K562 (cell line): Measurements from ENCODE around the gene BAZ2A. TPM values are rescaled to one million over a fixed set of nuclear protein-coding genes. Genes with fewer than 3 reads are reported as not detected.

Source experiments
- ATAC-seq: fragments of 200-7000 bp; cut with Tn5 transposase; 3 replicates; pipeline ENCODE4 v1.9.1; 2020; ENCODE audit warnings: moderate library complexity
- BruUV-seq: library from RNA; stranded (reverse); fragments of 400-500 nt; replicated peaks from 2 replicates; lab custom pipeline; 2021; lab: Mats Ljungman, UMichigan
- CTCF ChIA-PET: fragments of 300-600 bp; formaldehyde crosslinking; extraction: SDS; loops from one replicate; lab custom pipeline; 2021; ENCODE audit warnings: low intra/inter-chr PET ratio; lab: Yijun Ruan, JAX
- POLR2A ChIA-PET: fragments of 300-600, 350-650 bp; sonication (Branson Sonifier 250); formaldehyde crosslinking; extraction: SDS; loops from one replicate; lab custom pipeline; 2021; ENCODE audit warnings: antibody characterized with exemption, inconsistent platforms; lab: Yijun Ruan, JAX
- DNase-seq, 4 experiments: peaks; one replicate each; pipeline versions ENCODE4 v3.0.0 to v3.0.0-alpha.2; 2011 to 2018; ENCODE audit warnings: low spot score in 3 of 4, mixed read lengths in 3 of 4; ENCODE audit errors: extremely low read depth in 1 of 4
- FAIRE-seq: peaks from 2 replicates; lab custom pipeline; 2011; peaks lifted over from hg19 to GRCh38; lab: Jason Lieb, UNC
- H2AFZ ChIP-seq: 2 replicates; pipeline ENCODE4 v1.6.0; 2011; ENCODE audit warnings: low read depth, low read length, control low read depth, inconsistent platforms
- H3K27ac ChIP-seq: fragments of 200-600 bp; 3 replicates; pipeline ENCODE4 v1.8.0; 2011; ENCODE audit warnings: low read depth, mild to moderate bottlenecking, control low read depth, inconsistent platforms, low read length, moderate library complexity, mixed read lengths; ENCODE audit errors: extremely low read depth
- H3K27me3 ChIP-seq, 2 experiments: fragments of 300-600 bp in 1 of 2; 2 replicates in 1 of 2; 3 replicates in 1 of 2; pipeline versions ENCODE4 v1.6.0 to v1.8.0; 2011; ENCODE audit warnings: inconsistent platforms in 2 of 2, low read length in 2 of 2, mild to moderate bottlenecking in 1 of 2, mixed read lengths in 1 of 2, moderate library complexity in 1 of 2; ENCODE audit not compliant: control insufficient read depth in 2 of 2, insufficient read depth in 2 of 2
- H3K36me3 ChIP-seq: fragments of 300-600 bp; 3 replicates; pipeline ENCODE4 v1.8.0; 2011; ENCODE audit warnings: mild to moderate bottlenecking, low read length, inconsistent platforms; ENCODE audit not compliant: control insufficient read depth, insufficient read depth
- H3K4me1 ChIP-seq, 2 experiments: fragments of 200-600 bp in 1 of 2; replicated peaks in 1 of 2; 2 replicates in 1 of 2; 3 replicates in 1 of 2; pipeline versions ENCODE4 v1.5.1 to v1.8.0; 2011; ENCODE audit warnings: inconsistent platforms in 2 of 2, low read length in 2 of 2, mild to moderate bottlenecking in 1 of 2, mixed read lengths in 1 of 2, moderate library complexity in 1 of 2; ENCODE audit not compliant: control insufficient read depth in 2 of 2, insufficient read depth in 2 of 2
- H3K4me2 ChIP-seq: 2 replicates; pipeline ENCODE4 v1.6.1; 2011; ENCODE audit warnings: low read length, control low read depth, inconsistent platforms, mixed read lengths; ENCODE audit not compliant: insufficient read depth
- H3K4me3 ChIP-seq: fragments of 200-600 bp; sonication (generic), shearing (Covaris generic); 2 replicates; pipeline ENCODE4 v1.5.1; 2016; ENCODE audit warnings: control low read depth, inconsistent platforms
- H3K79me2 ChIP-seq: fragments of 200-600 bp; 3 replicates; pipeline ENCODE4 v1.8.0; 2011; ENCODE audit warnings: low read length, inconsistent platforms; ENCODE audit not compliant: control insufficient read depth, insufficient read depth
- H3K9ac ChIP-seq, 2 experiments: 2 replicates each; pipeline versions ENCODE4 v1.6.0 to v1.6.1; 2011; ENCODE audit warnings: low read depth in 2 of 2, low read length in 2 of 2, control low read depth in 1 of 2, inconsistent platforms in 1 of 2, mild to moderate bottlenecking in 1 of 2, mixed read lengths in 1 of 2; ENCODE audit not compliant: insufficient read depth in 1 of 2
- H3K9me1 ChIP-seq: one replicate; pipeline ENCODE4 v1.6.0; 2011; ENCODE audit warnings: inconsistent platforms, mild to moderate bottlenecking, low read length, moderate library complexity; ENCODE audit not compliant: control insufficient read depth, insufficient read depth
- H3K9me3 ChIP-seq: replicated peaks from 2 replicates; pipeline ENCODE4 v1.5.1; 2011; ENCODE audit warnings: low read depth, low read length, inconsistent platforms; ENCODE audit not compliant: control insufficient read depth, insufficient read depth
- H4K20me1 ChIP-seq: replicated peaks from 2 replicates; pipeline ENCODE4 v1.6.1; 2011; ENCODE audit warnings: low read length, inconsistent platforms, mixed read lengths; ENCODE audit not compliant: control insufficient read depth, insufficient read depth
- ZNF316 ChIP-seq: fragments of 450-650 bp; IDR thresholded peaks from 2 replicates; pipeline ENCODE4 v1.6.1; 2016
- WGBS: fragments of 100-300 bp; shearing (Covaris generic); methylation state at CpG from one replicate; pipeline ENCODE4 v1.1.6; 2016; ENCODE audit warnings: low coverage, mixed read lengths; ENCODE audit not compliant: insufficient coverage; ENCODE audit errors: missing lambda C conversion rate; 5-methylcytosine and 5-hydroxymethylcytosine counted together
- in situ Hi-C: fragments of 300-500 bp; cut with MboI; formaldehyde crosslinking; loops from 4 replicates; pipeline ENCODE4 v1.15.0; 2018; ENCODE audit warnings: inconsistent platforms, mixed read lengths
- intact Hi-C: fragments of 100-400 bp; cut with micrococcal nuclease; formaldehyde crosslinking; loops from 2 replicates; pipeline ENCODE4 v1.14.2; 2022
- polyA plus RNA-seq, 8 experiments: library from polyadenylated mRNA; depleted of rRNA in 4 of 8; stranded (reverse) in 5 of 8; unstranded in 3 of 8; fragments of >200 nt; fragmentation: Nextera tagmentation in 2 of 8; fragmentation: Illumina TruSeq in 1 of 8; extraction: Ambion mirVana in 2 of 8; extraction: Trizol in 1 of 8; gene quantifications; 2 replicates each; pipeline versions ENCODE4 v1.2.1 to v1.2.3, GENCODE V29; 2011 to 2014; ENCODE audit warnings: inconsistent platforms in 1 of 8, missing spikeins in 1 of 8
- total RNA-seq, 7 experiments: library from RNA; depleted of rRNA in 6 of 7; stranded (reverse); fragments of >200 nt in 6 of 7; fragmentation: Illumina TruSeq in 2 of 7; extraction: Trizol in 2 of 7; gene quantifications; 2 replicates each; pipeline versions ENCODE4 v1.2.1 to v1.2.3, GENCODE V29; 2011 to 2021; ENCODE audit warnings: low replicate concordance in 1 of 7
- TF ChIP-seq, protein P1 (sequence below): fragments of 250-450 bp; sonication (Bioruptor Pico); IDR thresholded peaks from 2 replicates; pipeline ENCODE4 v1.5.0; 2021; ENCODE audit warnings: mild to moderate bottlenecking, moderate library complexity

The BAZ2A gene
- total and polyA plus RNA-seq, 9 of the 15 experiments (the other 6 are each of a cell fraction or from before 2014, with no cell fraction given) = 4.5 to 86.4 (median 26.2) TPM

DNA sequence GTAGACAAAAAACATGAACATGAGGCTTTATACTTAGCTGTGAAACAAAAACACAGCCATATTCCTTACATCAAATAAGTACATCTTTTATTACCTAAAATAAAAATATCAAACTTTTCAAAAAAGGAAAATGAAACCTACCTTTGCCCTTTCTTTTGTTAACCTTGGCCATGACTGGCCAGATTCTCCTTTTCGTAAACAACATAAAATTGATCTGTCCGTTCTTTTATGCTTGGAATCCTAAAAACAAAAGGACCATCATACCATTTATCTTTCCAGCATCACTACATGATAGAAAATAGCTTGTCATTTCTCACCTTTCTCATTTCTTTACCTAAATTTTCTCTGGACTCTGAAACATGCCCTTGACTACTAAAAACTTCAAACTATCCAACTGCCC lies 41.5 kb upstream of the BAZ2A start:
- 100% methylated on average over 2 of the region's 2 CpGs for WGBS
- peaks cover 11 to 28% of the 10 kb centered on the region in 2 experiments; a peak in 4 of 5 replicates for H3K4me1 ChIP-seq
- ATAC-seq = no peak
- peaks cover 89% of the 10 kb centered on the region for H3K36me3 ChIP-seq
- H3K27ac ChIP-seq = no peak overlapping the region
- BruUV-seq = no TSS peak
- peaks cover 84% of the 10 kb centered on the region for H3K79me2 ChIP-seq
- H3K4me2 ChIP-seq = no peak overlapping the region
- CTCF ChIA-PET = no interaction called here
- H2AFZ ChIP-seq = no peak overlapping the region
- intact Hi-C loops = no loop called here
- in situ Hi-C loops = no loop called here
- H3K9ac ChIP-seq = no peak overlapping the region
- TF ChIP-seq, protein P1, sequence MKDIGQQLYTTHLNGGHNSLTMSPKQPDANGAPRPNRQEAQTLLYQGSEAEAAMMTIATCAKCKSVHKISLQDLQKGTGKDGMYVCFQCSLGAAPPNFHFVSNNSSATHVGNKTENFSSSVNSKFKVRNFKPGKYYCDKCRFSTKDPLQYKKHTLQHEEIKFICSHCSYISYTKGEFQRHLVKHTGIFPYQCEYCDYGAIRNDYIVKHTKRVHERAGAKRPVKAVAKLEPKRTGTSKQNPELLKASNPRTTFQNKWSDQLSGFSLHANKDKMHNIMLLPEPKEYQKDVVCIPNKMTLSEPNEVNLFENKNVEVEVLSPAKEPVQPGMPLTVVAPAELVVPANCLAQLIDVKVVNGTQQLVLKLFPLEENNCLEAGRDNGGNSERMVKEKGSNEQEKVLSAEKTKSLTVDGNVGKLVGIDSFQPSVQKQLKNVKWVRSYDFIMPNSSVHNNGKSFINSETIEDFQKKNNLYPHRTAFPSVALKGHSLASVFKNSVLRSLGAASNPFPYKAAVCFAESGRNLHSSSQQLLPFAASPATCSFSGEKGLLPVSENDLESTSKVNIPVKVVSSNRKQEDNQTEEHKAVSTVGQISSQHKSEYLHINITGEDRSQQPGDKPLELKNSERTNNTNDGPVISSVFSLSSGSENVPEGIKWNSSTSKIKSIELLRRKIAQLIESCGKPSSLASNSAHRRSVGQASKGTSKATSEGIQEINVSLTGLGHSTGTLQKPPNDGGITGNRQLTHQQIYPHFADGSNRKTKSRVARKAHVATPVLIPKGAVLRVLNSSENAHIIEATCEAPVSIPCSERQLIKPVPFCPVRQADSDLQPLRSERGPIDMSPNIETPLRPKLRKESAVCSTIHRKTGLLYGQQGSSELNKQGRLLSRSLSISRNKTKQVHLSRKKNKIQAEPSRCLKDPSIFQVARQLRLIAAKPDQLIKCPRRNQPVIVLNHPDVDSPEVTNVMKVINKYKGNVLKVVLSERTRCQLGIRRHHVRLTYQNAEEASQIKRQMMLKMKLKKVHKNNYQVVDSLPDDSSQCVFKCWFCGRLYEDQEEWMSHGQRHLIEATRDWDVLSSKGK = no peak
- 0 out of 2 replicates have a peak, but pooled peaks have one; percentile 12 for TF ChIP-seq ZNF316
- peaks cover 13% of the 10 kb centered on the region; the same call in 1 of the 2 replicates for H4K20me1 ChIP-seq
- no peaks in the 10 kb centered on the region for H3K9me3 ChIP-seq
- no peaks in the 10 kb centered on the region for H3K9me1 ChIP-seq
- POLR2A ChIA-PET = interaction anchor here (0.6 to 5.1 kb wide), 2 partner anchors 12 to 327 kb away, joined by 3 to 28 read pairs; no protein-coding TSS in a partner anchor
- DNase-seq = no peak
- H3K4me3 ChIP-seq = no peak overlapping the region
- FAIRE-seq = no peak
- no peaks in the 10 kb centered on the region for H3K27me3 ChIP-seq
